ENCODE measurements around the gene CDKN2AIP.
"Not testable (repeated sequence)": the region's sequence is repeated elsewhere in the genome, so short reads cannot be mapped to it uniquely, and the experiment has no call there.

CDKN2AIP gene

DNA sequence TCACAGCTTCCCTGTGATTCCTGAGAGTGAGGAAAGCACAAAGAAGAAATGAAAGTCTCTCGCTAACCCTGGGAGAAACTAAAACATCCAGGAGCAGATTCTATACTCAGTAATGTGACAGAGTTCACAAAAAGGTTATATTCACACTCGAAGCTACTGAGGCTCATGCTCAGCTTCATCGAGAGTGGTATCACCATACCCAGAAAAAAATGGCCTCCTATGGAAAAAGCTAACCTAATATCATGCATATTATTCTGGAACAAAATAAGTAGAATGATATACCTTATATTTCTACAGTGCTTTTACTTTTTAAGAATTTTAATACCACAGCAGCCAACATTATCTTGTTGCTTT lies 13.5 kb upstream of the CDKN2AIP start:
- Histone ChIP-seq H2AFZ (ENCODE audit: low read depth, low read length, severe bottlenecking) (no peak overlapping the region), H3K4me3 (ENCODE audit: insufficient read depth, low read length, poor library complexity, severe bottlenecking) (no peak overlapping the region), H4K20me1 (ENCODE audit: low read depth, low read length) (no peaks in the 10 kb centered on the region), H3K27me3 (ENCODE audit: low read length) (no peaks in the 10 kb centered on the region), H3K27ac (ENCODE audit: low read depth, low read length) (no peak overlapping the region), H3K4me2 (ENCODE audit: low read depth, low read length, poor library complexity, severe bottlenecking) (no peak overlapping the region), H3K9me2 (replicated peaks; ENCODE audit: insufficient read depth, low read length) (no peaks in the 10 kb centered on the region), H3K9ac (ENCODE audit: low read length) (no peak overlapping the region), H3F3A (ENCODE audit: insufficient read depth) (no peaks in the 10 kb centered on the region), H3K79me2 (ENCODE audit: insufficient read depth, low read length) (no peaks in the 10 kb centered on the region), H3K9me3 (ENCODE audit: insufficient read depth, low read length) (no peaks in the 10 kb centered on the region), H3K36me3 (ENCODE audit: low read length) (no peaks in the 10 kb centered on the region)
- no peak for TF ChIP-seq EZH2phosphoT487 (conservative IDR thresholded peaks at IDR 0.05; ENCODE audit: low read length)
- TF ChIP-seq, protein P1, sequence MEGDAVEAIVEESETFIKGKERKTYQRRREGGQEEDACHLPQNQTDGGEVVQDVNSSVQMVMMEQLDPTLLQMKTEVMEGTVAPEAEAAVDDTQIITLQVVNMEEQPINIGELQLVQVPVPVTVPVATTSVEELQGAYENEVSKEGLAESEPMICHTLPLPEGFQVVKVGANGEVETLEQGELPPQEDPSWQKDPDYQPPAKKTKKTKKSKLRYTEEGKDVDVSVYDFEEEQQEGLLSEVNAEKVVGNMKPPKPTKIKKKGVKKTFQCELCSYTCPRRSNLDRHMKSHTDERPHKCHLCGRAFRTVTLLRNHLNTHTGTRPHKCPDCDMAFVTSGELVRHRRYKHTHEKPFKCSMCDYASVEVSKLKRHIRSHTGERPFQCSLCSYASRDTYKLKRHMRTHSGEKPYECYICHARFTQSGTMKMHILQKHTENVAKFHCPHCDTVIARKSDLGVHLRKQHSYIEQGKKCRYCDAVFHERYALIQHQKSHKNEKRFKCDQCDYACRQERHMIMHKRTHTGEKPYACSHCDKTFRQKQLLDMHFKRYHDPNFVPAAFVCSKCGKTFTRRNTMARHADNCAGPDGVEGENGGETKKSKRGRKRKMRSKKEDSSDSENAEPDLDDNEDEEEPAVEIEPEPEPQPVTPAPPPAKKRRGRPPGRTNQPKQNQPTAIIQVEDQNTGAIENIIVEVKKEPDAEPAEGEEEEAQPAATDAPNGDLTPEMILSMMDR (IDR thresholded peaks at IDR 0.05; ENCODE audit: insufficient read depth, low read length, poor library complexity, severe bottlenecking) = no peak

DNA sequence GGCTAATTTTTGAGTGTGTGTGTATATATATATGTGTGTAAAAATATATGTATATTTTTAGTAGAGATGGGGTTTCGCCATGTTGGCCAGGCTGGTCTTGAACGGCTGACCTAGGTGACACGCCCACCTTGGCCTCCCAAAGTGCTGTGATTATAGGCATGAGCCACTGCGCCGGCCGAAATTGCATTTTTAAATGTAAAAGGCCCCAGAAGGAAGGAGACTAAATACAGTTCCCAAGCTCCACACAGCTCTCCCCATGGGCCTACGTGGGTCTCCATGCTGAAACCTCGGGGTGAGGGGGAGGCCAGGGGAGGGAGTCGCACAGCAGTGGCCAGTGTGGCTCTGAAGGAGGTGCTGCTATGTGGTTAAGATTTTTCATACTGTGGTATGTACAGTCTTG lies 12.8 kb upstream of the CDKN2AIP start:
- H3K4me2 ChIP-seq (ENCODE audit: low read depth, low read length, poor library complexity, severe bottlenecking) = no peak overlapping the region
- H3K27ac ChIP-seq (ENCODE audit: low read depth, low read length) = no peak overlapping the region
- no peaks in the 10 kb centered on the region for H3K9me2 ChIP-seq (replicated peaks; ENCODE audit: insufficient read depth, low read length)
- no peaks in the 10 kb centered on the region for H3K9me3 ChIP-seq (ENCODE audit: insufficient read depth, low read length)
- no peaks in the 10 kb centered on the region for H4K20me1 ChIP-seq (ENCODE audit: low read depth, low read length)
- no peak overlapping the region for H3K9ac ChIP-seq (ENCODE audit: low read length)
- H3K79me2 ChIP-seq (ENCODE audit: insufficient read depth, low read length) = no peaks in the 10 kb centered on the region
- H2AFZ ChIP-seq (ENCODE audit: low read depth, low read length, severe bottlenecking) = no peak overlapping the region
- no peaks in the 10 kb centered on the region for H3F3A ChIP-seq (ENCODE audit: insufficient read depth)
- no peak overlapping the region for H3K4me3 ChIP-seq (ENCODE audit: insufficient read depth, low read length, poor library complexity, severe bottlenecking)
- no peaks in the 10 kb centered on the region for H3K36me3 ChIP-seq (ENCODE audit: low read length)
- H3K27me3 ChIP-seq (ENCODE audit: low read length) = no peaks in the 10 kb centered on the region
- no peak for TF ChIP-seq EZH2phosphoT487 (conservative IDR thresholded peaks at IDR 0.05; ENCODE audit: low read length)
- TF ChIP-seq, protein P1 (IDR thresholded peaks at IDR 0.05; ENCODE audit: insufficient read depth, low read length, poor library complexity, severe bottlenecking) = no peak

DNA sequence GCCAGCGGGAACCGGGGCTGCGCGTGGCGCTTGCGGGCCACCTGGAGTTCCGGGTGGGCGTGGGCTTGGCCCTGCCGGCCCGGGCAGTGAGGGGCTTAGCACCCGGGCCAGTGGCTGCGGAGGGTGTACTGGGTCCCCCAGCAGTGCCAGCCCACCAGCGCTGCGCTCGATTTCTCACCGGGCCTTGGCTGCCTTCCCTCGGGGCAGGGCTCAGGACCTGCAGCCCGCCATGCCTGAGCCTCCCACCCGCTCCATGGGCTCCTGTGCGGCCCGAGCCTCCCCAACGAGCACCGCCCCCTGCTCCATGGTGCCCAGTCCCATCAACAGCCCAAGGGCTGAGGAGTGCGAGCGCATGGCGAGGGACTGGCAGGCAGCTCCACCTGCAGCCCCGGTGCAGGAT lies 11.3 kb upstream of the CDKN2AIP start:
- H2AFZ ChIP-seq (ENCODE audit: low read depth, low read length, severe bottlenecking); H3K27me3 ChIP-seq (ENCODE audit: low read length); H3K9me3 ChIP-seq (ENCODE audit: insufficient read depth, low read length); H3K27ac ChIP-seq (ENCODE audit: low read depth, low read length); H3K36me3 ChIP-seq (ENCODE audit: low read length); H3K9me2 ChIP-seq (replicated peaks; ENCODE audit: insufficient read depth, low read length); H3F3A ChIP-seq (ENCODE audit: insufficient read depth); H3K4me3 ChIP-seq (ENCODE audit: insufficient read depth, low read length, poor library complexity, severe bottlenecking); H4K20me1 ChIP-seq (ENCODE audit: low read depth, low read length); H3K4me2 ChIP-seq (ENCODE audit: low read depth, low read length, poor library complexity, severe bottlenecking); H3K79me2 ChIP-seq (ENCODE audit: insufficient read depth, low read length); H3K9ac ChIP-seq (ENCODE audit: low read length): not testable (repeated sequence)

DNA sequence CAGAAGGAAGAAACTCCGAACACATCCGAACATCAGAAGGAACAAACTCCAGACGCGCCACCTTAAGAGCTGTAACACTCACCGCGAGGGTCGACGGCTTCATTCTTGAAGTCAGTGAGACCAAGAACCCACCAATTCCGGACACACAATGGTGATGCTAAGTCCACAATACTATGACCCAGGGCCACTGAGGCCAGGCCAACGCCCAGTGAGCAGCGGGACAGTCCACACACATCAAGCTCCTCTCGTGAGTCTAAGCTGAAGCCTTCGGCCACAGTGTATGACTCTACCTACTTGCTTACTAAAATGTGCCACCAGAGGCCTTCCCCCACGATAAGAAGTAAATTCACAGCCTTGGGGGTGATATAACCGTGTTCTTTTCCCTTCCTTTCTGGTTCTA lies 10.2 kb upstream of the CDKN2AIP start:
- TF ChIP-seq, protein P1 (IDR thresholded peaks at IDR 0.05; ENCODE audit: insufficient read depth, low read length, poor library complexity, severe bottlenecking) = no peak
- no peak for TF ChIP-seq EZH2phosphoT487 (conservative IDR thresholded peaks at IDR 0.05; ENCODE audit: low read length)
- Histone ChIP-seq H3K36me3 (ENCODE audit: low read length) (no peaks in the 10 kb centered on the region), H2AFZ (ENCODE audit: low read depth, low read length, severe bottlenecking) (no peak overlapping the region), H3K27me3 (ENCODE audit: low read length) (no peaks in the 10 kb centered on the region), H3K9me2 (replicated peaks; ENCODE audit: insufficient read depth, low read length) (no peaks in the 10 kb centered on the region), H3F3A (ENCODE audit: insufficient read depth) (no peaks in the 10 kb centered on the region), H3K27ac (ENCODE audit: low read depth, low read length) (no peak overlapping the region), H3K9me3 (ENCODE audit: insufficient read depth, low read length) (no peaks in the 10 kb centered on the region), H3K4me2 (ENCODE audit: low read depth, low read length, poor library complexity, severe bottlenecking) (no peak overlapping the region), H3K4me3 (ENCODE audit: insufficient read depth, low read length, poor library complexity, severe bottlenecking) (no peak overlapping the region), H3K79me2 (ENCODE audit: insufficient read depth, low read length) (no peaks in the 10 kb centered on the region), H3K9ac (ENCODE audit: low read length) (no peak overlapping the region), H4K20me1 (ENCODE audit: low read depth, low read length) (no peaks in the 10 kb centered on the region)

Data from SU-DHL-6 (cell line).